Glomerular visceral epithelial cell (primary cell): ENCODE measurements around the gene TTR.

Experiments
- DNase-seq: peaks from one replicate; pipeline ENCODE4 v3.0.0-alpha.2; 2016; ENCODE audit errors: extremely low spot score

TTR gene

GRCh38 chr18:31616586-31616985 is 24.9 kb downstream of the TTR start:
- DNase-seq = no peak

- no peak for DNase-seq
These were observed 25.5 kb downstream of the TTR start for GRCh38 chr18:31617031-31617717.

GRCh38 chr18:31618801-31619200 is 27.1 kb downstream of the TTR start:
- DNase-seq = no peak

- DNase-seq = no peak
These were observed 27.6 kb downstream of the TTR start for GRCh38 chr18:31619291-31619690.

- no peak for DNase-seq
These were observed 33.4 kb downstream of the TTR start for GRCh38 chr18:31624892-31625640.

GRCh38 chr18:31626409-31626808 is 34.7 kb downstream of the TTR start:
- DNase-seq = no peak

GRCh38 chr18:31630549-31630948 is 38.9 kb downstream of the TTR start:
- no peak for DNase-seq

- no peak for DNase-seq
These were observed 39.8 kb downstream of the TTR start for GRCh38 chr18:31631526-31631925.

- DNase-seq = no peak
These were observed 40.7 kb downstream of the TTR start for GRCh38 chr18:31632356-31632755.

GRCh38 chr18:31633392-31634330 is 42.0 kb downstream of the TTR start:
- DNase-seq = no peak

GRCh38 chr18:31634331-31634713 is 42.6 kb downstream of the TTR start:
- DNase-seq = no peak

- DNase-seq = no peak
These were observed 44.7 kb downstream of the TTR start for GRCh38 chr18:31636387-31636786.

- no peak for DNase-seq
These were observed 45.8 kb downstream of the TTR start for GRCh38 chr18:31637445-31637844.

GRCh38 chr18:31643003-31643402 is 51.3 kb downstream of the TTR start:
- no peak for DNase-seq

- DNase-seq = no peak
These were observed 53.7 kb downstream of the TTR start for GRCh38 chr18:31645411-31645810.

- no peak for DNase-seq
These were observed 54.9 kb downstream of the TTR start for GRCh38 chr18:31646332-31647126.

GRCh38 chr18:31647127-31647753 is 55.6 kb downstream of the TTR start:
- no peak for DNase-seq
